Astrocyte (in vitro differentiated cells and primary cell): Measurements from ENCODE around the gene KRT33A. TPM values are rescaled to one million over a fixed set of nuclear protein-coding genes. Genes with fewer than 3 reads are reported as not detected.
A peak's percentile ranks its signal among the peaks of the same experiment; 100 is the strongest.

ENCODE experiments used
- DNase-seq: peaks from one replicate; pipeline ENCODE4 v3.0.0-alpha.2; 2010; ENCODE audit warnings: low read depth
- FAIRE-seq: peaks from 2 replicates; lab custom pipeline; 2011; peaks lifted over from hg19 to GRCh38; lab: Jason Lieb, UNC
- H2AFZ ChIP-seq: 2 replicates; pipeline ENCODE4 v1.6.0; 2012; ENCODE audit warnings: low read depth, low read length, inconsistent platforms
- H3K27ac ChIP-seq: 2 replicates; pipeline ENCODE4 v1.5.1; 2011; ENCODE audit warnings: low read depth, low read length, inconsistent platforms
- H3K27me3 ChIP-seq: 2 replicates; pipeline ENCODE4 v1.6.0; 2011; ENCODE audit warnings: low read length, inconsistent platforms; ENCODE audit not compliant: insufficient read depth
- H3K36me3 ChIP-seq: 2 replicates; pipeline ENCODE4 v1.5.1; 2011; ENCODE audit warnings: low read length, inconsistent platforms; ENCODE audit not compliant: insufficient read depth
- H3K4me1 ChIP-seq: 2 replicates; pipeline ENCODE4 v1.5.1; 2011; ENCODE audit warnings: low read length, inconsistent platforms; ENCODE audit not compliant: insufficient read depth
- H3K4me2 ChIP-seq: 2 replicates; pipeline ENCODE4 v1.6.0; 2012; ENCODE audit warnings: low read length, inconsistent platforms
- H3K4me3 ChIP-seq: 2 replicates; pipeline ENCODE4 v1.5.1; 2011; ENCODE audit warnings: low read depth, mild to moderate bottlenecking, low read length, inconsistent platforms; ENCODE audit not compliant: insufficient read depth
- H3K79me2 ChIP-seq: 2 replicates; pipeline ENCODE4 v1.6.0; 2012; ENCODE audit warnings: mild to moderate bottlenecking, low read length, inconsistent platforms; ENCODE audit not compliant: insufficient read depth
- H3K9ac ChIP-seq: 2 replicates; pipeline ENCODE4 v1.6.0; 2012; ENCODE audit warnings: mild to moderate bottlenecking, low read length, inconsistent platforms
- H3K9me3 ChIP-seq: 2 replicates; pipeline ENCODE4 v1.5.1; 2012; ENCODE audit warnings: low read depth, mild to moderate bottlenecking, low read length, inconsistent platforms; ENCODE audit not compliant: insufficient read depth
- H4K20me1 ChIP-seq: 2 replicates; pipeline ENCODE4 v1.6.0; 2012; ENCODE audit warnings: low read length, inconsistent platforms; ENCODE audit not compliant: insufficient read depth
- H3K27ac Mint-ChIP-seq: one replicate; pipeline ENCODE4 v1.8.0; 2021; ENCODE audit warnings: mild to moderate bottlenecking, mixed read lengths; ENCODE audit not compliant: unreplicated experiment
- H3K27me3 Mint-ChIP-seq: one replicate; pipeline ENCODE4 v1.8.0; 2021; ENCODE audit warnings: low read depth, mixed read lengths; ENCODE audit not compliant: unreplicated experiment
- H3K36me3 Mint-ChIP-seq: one replicate; pipeline ENCODE4 v1.8.0; 2021; ENCODE audit warnings: low read depth, mixed read lengths; ENCODE audit not compliant: unreplicated experiment
- H3K4me1 Mint-ChIP-seq: one replicate; pipeline ENCODE4 v1.8.0; 2021; ENCODE audit warnings: low read depth, mixed read lengths; ENCODE audit not compliant: unreplicated experiment
- H3K4me3 Mint-ChIP-seq: one replicate; pipeline ENCODE4 v1.8.0; 2021; ENCODE audit warnings: mild to moderate bottlenecking, moderate library complexity, mixed read lengths; ENCODE audit not compliant: unreplicated experiment
- H3K9me3 Mint-ChIP-seq: one replicate; pipeline ENCODE4 v1.8.0; 2021; ENCODE audit warnings: mild to moderate bottlenecking, mixed read lengths; ENCODE audit not compliant: unreplicated experiment
- EZH2 ChIP-seq: IDR thresholded peaks from 2 replicates; pipeline ENCODE4 v1.6.1; 2012; ENCODE audit warnings: mild to moderate bottlenecking, low read length, inconsistent platforms; ENCODE audit not compliant: insufficient read depth
- total RNA-seq: library from RNA; stranded (reverse); gene quantifications from 2 replicates; pipeline ENCODE4 v1.2.1, GENCODE V29; 2021
- TF ChIP-seq, protein P1 (sequence below): IDR thresholded peaks from 2 replicates; pipeline ENCODE4 v1.5.1; 2011; ENCODE audit warnings: low read depth, mild to moderate bottlenecking, inconsistent platforms, low read length, moderate library complexity; ENCODE audit not compliant: insufficient read depth

The KRT33A gene
- total RNA-seq, 1 donor from 2014 or later, result not detected

DNA sequence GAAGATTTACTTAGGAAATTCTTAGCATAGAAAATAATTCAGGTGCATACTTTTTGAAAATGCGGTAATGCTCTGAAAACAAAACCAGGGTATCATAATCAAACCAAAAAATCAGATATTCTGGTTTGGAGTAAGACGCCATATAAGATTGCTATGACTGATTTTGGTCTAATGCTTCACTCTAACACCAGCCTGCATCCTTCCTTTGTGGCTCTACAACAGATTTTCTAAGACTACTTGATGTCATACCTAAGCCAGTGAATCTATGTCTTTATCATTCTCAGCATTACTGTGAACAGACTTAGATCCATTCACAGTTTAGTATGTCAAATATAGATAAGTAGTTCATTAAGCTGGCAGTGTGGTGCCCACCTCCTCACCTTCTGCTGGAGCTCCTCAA, 18.4 kb upstream of the KRT33A start:
- peaks cover 8% of the 10 kb centered on the region for H3K27me3 Mint-ChIP-seq
- no peaks in the 10 kb centered on the region for H3K36me3 ChIP-seq
- no peak overlapping the region for H2AFZ ChIP-seq
- H3K27ac ChIP-seq, result no peak overlapping the region
- TF ChIP-seq, protein P1, sequence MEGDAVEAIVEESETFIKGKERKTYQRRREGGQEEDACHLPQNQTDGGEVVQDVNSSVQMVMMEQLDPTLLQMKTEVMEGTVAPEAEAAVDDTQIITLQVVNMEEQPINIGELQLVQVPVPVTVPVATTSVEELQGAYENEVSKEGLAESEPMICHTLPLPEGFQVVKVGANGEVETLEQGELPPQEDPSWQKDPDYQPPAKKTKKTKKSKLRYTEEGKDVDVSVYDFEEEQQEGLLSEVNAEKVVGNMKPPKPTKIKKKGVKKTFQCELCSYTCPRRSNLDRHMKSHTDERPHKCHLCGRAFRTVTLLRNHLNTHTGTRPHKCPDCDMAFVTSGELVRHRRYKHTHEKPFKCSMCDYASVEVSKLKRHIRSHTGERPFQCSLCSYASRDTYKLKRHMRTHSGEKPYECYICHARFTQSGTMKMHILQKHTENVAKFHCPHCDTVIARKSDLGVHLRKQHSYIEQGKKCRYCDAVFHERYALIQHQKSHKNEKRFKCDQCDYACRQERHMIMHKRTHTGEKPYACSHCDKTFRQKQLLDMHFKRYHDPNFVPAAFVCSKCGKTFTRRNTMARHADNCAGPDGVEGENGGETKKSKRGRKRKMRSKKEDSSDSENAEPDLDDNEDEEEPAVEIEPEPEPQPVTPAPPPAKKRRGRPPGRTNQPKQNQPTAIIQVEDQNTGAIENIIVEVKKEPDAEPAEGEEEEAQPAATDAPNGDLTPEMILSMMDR, result no peak
- no peak for TF ChIP-seq EZH2
- FAIRE-seq, result no peak
- H3K4me3 Mint-ChIP-seq, result no peak overlapping the region
- no peak for DNase-seq
- H3K4me1 ChIP-seq, result peaks cover 6% of the 10 kb centered on the region
- H3K9ac ChIP-seq, result no peak overlapping the region
- no peak overlapping the region for H3K27ac Mint-ChIP-seq
- H3K4me1 Mint-ChIP-seq, result peaks cover 15% of the 10 kb centered on the region
- no peaks in the 10 kb centered on the region for H3K36me3 Mint-ChIP-seq
- no peak overlapping the region for H3K4me2 ChIP-seq
- no peaks in the 10 kb centered on the region for H3K79me2 ChIP-seq
- H4K20me1 ChIP-seq, result no peaks in the 10 kb centered on the region
- no peaks in the 10 kb centered on the region for H3K27me3 ChIP-seq
- peaks cover 11% of the 10 kb centered on the region for H3K9me3 Mint-ChIP-seq
- no peak overlapping the region for H3K4me3 ChIP-seq
- H3K9me3 ChIP-seq, result no peaks in the 10 kb centered on the region

DNA sequence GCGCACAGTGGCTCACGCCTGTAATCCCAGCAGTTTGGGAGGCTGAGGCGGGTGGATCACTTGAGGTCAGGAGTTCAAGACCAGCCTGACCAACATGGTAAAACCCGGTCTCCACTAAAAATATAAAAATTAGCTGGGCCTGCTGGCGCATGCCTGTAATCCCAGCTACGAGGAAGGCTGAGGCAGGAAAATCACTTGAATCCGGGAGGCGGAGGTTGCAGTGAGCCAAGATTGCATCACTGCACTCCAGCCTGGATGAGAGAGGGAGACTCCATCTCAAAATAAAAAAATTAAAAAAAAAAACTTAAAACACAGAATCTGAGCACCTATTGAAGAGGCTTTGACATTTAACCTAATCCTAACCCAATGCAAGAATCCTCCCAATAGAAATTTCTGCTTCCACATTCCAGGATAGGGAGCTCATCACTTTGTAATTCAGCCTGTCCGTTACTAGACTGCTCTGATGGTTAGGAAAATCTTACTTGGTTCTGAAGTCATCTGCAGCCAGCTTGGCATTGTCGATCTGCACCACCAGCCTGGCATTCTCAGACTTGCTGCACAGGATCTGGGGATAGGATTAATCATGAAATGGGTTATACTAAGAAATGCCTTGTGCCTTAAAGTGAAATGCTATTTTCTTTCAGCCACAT, 16.9 kb upstream of the KRT33A start:
- Histone ChIP-seq H3K9me3 (no peaks in the 10 kb centered on the region), H3K4me2 (peak overlapping the region; percentile 27), H3K4me3 (no peak overlapping the region), H3K79me2 (no peaks in the 10 kb centered on the region), H3K9ac (no peak overlapping the region), H3K4me1 (peaks cover 6% of the 10 kb centered on the region), H3K27ac (peak overlapping the region; percentile 44), H3K27me3 (no peaks in the 10 kb centered on the region), H4K20me1 (no peaks in the 10 kb centered on the region), H3K36me3 (no peaks in the 10 kb centered on the region), H2AFZ (no peak overlapping the region)
- Mint-ChIP-seq H3K27me3 (no peaks in the 10 kb centered on the region), H3K9me3 (peaks cover 5% of the 10 kb centered on the region), H3K36me3 (no peaks in the 10 kb centered on the region), H3K27ac (peak overlapping the region; percentile 86), H3K4me3 (no peak overlapping the region), H3K4me1 (peaks cover 15% of the 10 kb centered on the region)
- DNase-seq (peak; percentile 82), FAIRE-seq (peak; percentile 87)
- no peak for TF ChIP-seq EZH2
- TF ChIP-seq, protein P1, result no peak

DNA sequence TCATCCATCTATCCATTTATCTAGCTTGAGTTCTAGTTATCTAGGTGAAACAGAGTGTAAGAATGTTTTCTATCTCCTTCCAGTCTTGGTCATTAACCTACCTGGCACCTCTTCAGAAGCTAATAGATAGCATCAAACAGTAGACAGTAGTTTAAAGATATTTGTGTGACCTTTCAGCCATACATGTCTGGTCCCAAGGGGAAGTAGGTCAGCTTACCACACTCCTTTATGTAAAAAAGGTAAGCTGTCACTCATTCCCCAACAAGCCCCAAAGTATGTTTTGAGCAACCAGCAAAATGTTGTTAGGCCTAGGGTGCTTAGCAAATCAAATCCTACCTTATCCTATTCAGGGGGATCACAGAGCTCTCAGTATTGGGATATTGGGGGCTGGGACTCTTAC, 15.4 kb upstream of the KRT33A start:
- H3K4me1 Mint-ChIP-seq, result peaks cover 15% of the 10 kb centered on the region
- no peak for FAIRE-seq
- no peak for DNase-seq
- Histone ChIP-seq H3K27ac (no peak overlapping the region), H3K4me1 (peaks cover 6% of the 10 kb centered on the region), H3K9ac (no peak overlapping the region), H3K4me2 (no peak overlapping the region), H3K4me3 (no peak overlapping the region), H2AFZ (no peak overlapping the region), H4K20me1 (no peaks in the 10 kb centered on the region), H3K9me3 (no peaks in the 10 kb centered on the region), H3K79me2 (no peaks in the 10 kb centered on the region), H3K27me3 (no peaks in the 10 kb centered on the region), H3K36me3 (no peaks in the 10 kb centered on the region)
- H3K4me3 Mint-ChIP-seq, result no peak overlapping the region
- TF ChIP-seq, protein P1, result no peak
- TF ChIP-seq EZH2, result no peak
- no peaks in the 10 kb centered on the region for H3K27me3 Mint-ChIP-seq
- H3K27ac Mint-ChIP-seq, result no peak overlapping the region
- H3K9me3 Mint-ChIP-seq, result peaks cover 5% of the 10 kb centered on the region
- no peaks in the 10 kb centered on the region for H3K36me3 Mint-ChIP-seq
